ENCODE results near the gene ABI2.
A peak's percentile ranks its signal among the peaks of the same experiment; 100 is the strongest.

Gene ABI2

DNA sequence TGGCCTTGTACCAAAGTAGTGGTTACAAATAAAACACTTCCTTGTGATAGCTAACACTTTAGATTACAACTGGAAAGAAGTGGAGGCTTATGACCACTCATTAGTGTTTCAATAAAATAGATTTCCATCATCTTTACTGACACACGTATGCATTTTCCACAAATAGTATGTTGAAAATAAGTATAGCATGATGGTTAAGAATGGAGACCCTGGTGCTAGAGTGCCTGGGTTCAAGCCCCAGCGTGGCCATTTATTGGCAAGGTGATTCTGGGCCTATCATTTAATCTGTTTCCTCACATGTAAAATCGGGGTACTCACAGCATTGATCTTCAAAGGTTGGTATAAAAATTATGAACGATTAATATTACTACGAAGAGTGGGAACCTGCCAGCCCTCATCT lies 152.4 kb downstream of the ABI2 start:
- DNase-seq (ENCODE audit: low read depth): no peak

DNA sequence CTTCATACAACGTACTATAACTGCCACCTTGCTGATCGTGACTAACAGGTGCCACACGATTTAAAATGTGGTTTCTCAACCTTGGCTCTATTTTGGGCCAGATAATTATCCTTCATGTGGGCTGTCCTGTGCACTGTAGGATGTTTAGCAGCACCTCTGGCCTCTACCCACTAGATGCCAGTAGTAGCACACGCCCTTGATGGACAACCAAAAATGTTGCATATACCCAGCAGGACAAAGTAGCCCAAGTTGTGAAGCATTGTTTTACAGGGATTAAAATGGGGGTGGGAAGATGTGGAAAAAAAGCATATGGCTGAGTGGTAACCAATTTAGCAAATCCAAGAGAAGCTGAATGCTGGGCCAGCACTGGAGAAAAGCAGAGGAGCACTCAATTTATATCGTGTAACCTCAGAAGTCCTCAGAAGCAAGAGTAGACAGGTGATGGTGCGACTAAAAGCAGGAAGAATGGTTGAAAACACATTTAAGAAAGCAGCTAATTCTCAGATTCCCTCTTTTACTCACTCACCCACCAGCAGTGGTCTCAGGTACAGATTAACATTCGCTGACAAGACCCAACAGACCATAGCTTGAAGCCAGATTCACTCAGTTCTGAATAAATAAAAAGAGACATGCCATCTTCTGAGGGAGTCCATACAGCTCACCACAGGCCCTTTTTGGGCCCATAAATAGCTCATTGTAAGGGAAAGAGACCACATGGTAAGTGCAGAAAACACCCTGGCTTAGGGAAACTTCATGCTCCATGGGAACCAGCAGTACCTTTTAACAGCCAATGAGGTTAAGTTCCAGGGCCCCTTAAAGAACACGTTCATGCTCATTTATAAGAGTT lies 156.3 kb downstream of the ABI2 start:
- peak; percentile 33 for DNase-seq (ENCODE audit: low read depth)

DNA sequence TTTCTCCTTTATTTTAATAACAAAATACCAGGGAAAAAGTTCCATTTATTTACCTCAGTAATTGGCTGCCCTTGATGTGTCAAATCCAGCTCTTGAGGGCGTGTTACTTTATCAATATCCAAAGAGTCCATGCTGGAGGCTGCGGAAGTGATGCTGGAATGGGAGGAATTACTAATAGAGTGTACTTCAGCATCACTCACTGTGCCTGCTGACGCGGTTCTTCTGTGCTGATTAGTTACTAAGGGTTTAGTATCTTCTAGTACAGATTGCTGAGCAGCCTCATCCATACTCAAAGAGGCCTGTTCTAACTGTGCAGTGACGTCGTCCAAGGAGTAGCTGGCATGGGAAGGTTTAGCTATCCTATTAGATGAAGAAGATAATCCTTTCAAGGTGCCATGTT lies 161.3 kb downstream of the ABI2 start:
- no peak for DNase-seq (ENCODE audit: low read depth)

DNA sequence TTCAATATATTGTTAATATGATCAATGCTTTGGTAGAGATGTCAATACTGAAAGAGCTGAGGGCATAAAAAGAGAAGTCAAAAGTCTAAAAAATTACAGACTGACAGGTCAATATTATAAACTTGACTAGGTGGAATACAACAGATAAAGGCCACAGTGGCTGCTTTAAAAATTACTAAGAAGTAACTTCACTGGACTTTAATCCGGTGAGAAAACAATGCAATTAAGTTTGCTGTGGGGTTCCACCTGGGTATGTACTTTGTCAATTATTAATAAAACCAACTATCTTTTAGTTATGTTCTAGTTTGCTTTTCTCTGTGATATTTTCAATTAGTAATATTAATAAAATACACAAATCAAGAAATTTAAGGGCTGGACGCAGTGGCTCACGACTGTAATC lies 162.2 kb downstream of the ABI2 start:
- DNase-seq (ENCODE audit: low read depth): no peak

DNA sequence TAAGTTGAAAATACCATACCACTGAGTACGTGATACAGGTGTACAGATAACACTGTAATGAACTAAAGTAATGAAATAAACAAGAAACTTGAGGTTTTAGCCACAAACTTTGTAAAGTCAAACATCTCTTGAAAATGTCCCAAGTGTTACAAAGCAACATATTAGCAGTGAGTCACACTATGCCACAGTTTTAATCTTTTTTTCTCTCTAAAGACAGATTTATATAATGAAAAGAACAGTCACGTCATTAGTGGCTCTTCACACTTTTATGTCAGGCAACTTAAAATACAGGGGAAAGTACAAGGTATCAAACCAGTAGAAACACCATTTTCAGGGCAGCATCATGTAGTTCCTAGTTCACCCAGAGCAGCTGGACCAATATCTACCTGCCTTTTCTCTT lies 164.8 kb downstream of the ABI2 start:
- DNase-seq (ENCODE audit: low read depth): no peak
